ENCODE data around the gene PMM1. TPM values are rescaled to one million over a fixed set of nuclear protein-coding genes. Genes with fewer than 3 reads are reported as not detected.
A peak's percentile ranks its signal among the peaks of the same experiment; 100 is the strongest.

Gene PMM1
- total RNA-seq, 1 experiment from 2014 or later: 26.8 TPM

GRCh38 chr22:41530890-41531714 lies 58.5 kb downstream of the PMM1 start:
- H3K27me3 ChIP-seq (replicated peaks; ENCODE audit: insufficient read depth, low read depth, low read length, poor library complexity): no peaks in the 10 kb centered on the region
- BruUV-seq (replicated peaks): no TSS peak
- no peaks in the 10 kb centered on the region for H3K4me1 ChIP-seq (ENCODE audit: insufficient read depth, low read length, poor library complexity, severe bottlenecking)
- H3K4me3 ChIP-seq (ENCODE audit: low read depth, low read length, poor library complexity, severe bottlenecking): no peak overlapping the region
- H3K36me3 ChIP-seq (ENCODE audit: insufficient read depth, low read length, poor library complexity, severe bottlenecking): peaks cover 83% of the 10 kb centered on the region
- no peak for DNase-seq (ENCODE audit: low spot score)
- ChIA-PET POLR2A (ENCODE audit: low non-redundant PET) (no interaction called here), CTCF (no interaction called here)
- no peak for TF ChIP-seq CTCF (conservative IDR thresholded peaks at IDR 0.05; ENCODE audit: low read depth, low read length)
- TF ChIP-seq EZH2 (IDR thresholded peaks at IDR 0.05; ENCODE audit: borderline replicate concordance, low read depth, low read length, poor library complexity, severe bottlenecking): no peak
- intact Hi-C loops (cut with micrococcal nuclease; ENCODE audit: unreplicated experiment): loop anchor here (5.0 kb wide), 1 partner anchor 129 kb away; no protein-coding TSS in a partner anchor
- H3K27ac ChIP-seq (ENCODE audit: low read depth, low read length, poor library complexity, severe bottlenecking): no peak overlapping the region
- no peaks in the 10 kb centered on the region for H3K9me3 ChIP-seq (ENCODE audit: low read depth, low read length, poor library complexity, severe bottlenecking)

GRCh38 chr22:41528938-41529561 lies 60.6 kb downstream of the PMM1 start:
- ChIA-PET POLR2A (ENCODE audit: low non-redundant PET) (no interaction called here), CTCF (no interaction called here)
- no peaks in the 10 kb centered on the region for H3K9me3 ChIP-seq (ENCODE audit: low read depth, low read length, poor library complexity, severe bottlenecking)
- TF ChIP-seq EZH2 (IDR thresholded peaks at IDR 0.05; ENCODE audit: borderline replicate concordance, low read depth, low read length, poor library complexity, severe bottlenecking): no peak
- DNase-seq (ENCODE audit: low spot score): no peak
- no peak overlapping the region for H3K4me3 ChIP-seq (ENCODE audit: low read depth, low read length, poor library complexity, severe bottlenecking)
- intact Hi-C loops (cut with micrococcal nuclease; ENCODE audit: unreplicated experiment): no loop called here
- no TSS peak for BruUV-seq (replicated peaks)
- peaks cover 91% of the 10 kb centered on the region for H3K36me3 ChIP-seq (ENCODE audit: insufficient read depth, low read length, poor library complexity, severe bottlenecking)
- no peaks in the 10 kb centered on the region for H3K4me1 ChIP-seq (ENCODE audit: insufficient read depth, low read length, poor library complexity, severe bottlenecking)
- H3K27me3 ChIP-seq (replicated peaks; ENCODE audit: insufficient read depth, low read depth, low read length, poor library complexity): no peaks in the 10 kb centered on the region
- H3K27ac ChIP-seq (ENCODE audit: low read depth, low read length, poor library complexity, severe bottlenecking): peak overlapping the region; percentile 8

DNA sequence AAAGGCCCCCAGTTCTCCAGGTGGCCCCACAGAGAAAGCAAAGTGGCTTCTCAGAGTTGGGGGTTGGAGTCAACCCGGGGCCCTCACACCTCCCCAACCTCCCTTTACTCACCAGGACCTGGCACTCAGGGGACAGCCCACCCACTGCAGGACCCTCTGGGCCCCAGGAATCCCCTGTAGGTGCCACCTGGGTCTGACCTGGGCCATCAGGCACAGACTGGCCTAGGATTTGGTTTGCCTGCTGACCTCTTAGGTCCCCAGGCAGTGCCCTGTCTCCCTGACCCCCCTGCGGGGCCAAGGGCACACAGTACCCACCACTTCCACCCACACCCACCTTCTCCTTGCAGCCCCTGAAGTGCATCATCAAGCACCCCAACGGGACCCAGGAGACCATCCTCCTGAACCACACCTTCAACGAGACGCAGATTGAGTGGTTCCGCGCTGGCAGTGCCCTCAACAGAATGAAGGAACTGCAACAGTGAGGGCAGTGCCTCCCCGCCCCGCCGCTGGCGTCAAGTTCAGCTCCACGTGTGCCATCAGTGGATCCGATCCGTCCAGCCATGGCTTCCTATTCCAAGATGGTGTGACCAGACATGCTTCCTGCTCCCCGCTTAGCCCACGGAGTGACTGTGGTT lies 61.4 kb downstream of the PMM1 start:
- POLR2A ChIA-PET (ENCODE audit: low non-redundant PET): no interaction called here
- DNase-seq (ENCODE audit: low spot score): no peak
- H3K9me3 ChIP-seq (ENCODE audit: low read depth, low read length, poor library complexity, severe bottlenecking): no peaks in the 10 kb centered on the region
- peaks cover 92% of the 10 kb centered on the region for H3K36me3 ChIP-seq (ENCODE audit: insufficient read depth, low read length, poor library complexity, severe bottlenecking)
- peak overlapping the region; percentile 18 for H3K27ac ChIP-seq (ENCODE audit: low read depth, low read length, poor library complexity, severe bottlenecking)
- BruUV-seq (replicated peaks): TSS peak; percentile 72
- no peak overlapping the region for H3K4me3 ChIP-seq (ENCODE audit: low read depth, low read length, poor library complexity, severe bottlenecking)
- TF ChIP-seq EZH2 (IDR thresholded peaks at IDR 0.05; ENCODE audit: borderline replicate concordance, low read depth, low read length, poor library complexity, severe bottlenecking) (no peak), CTCF (conservative IDR thresholded peaks at IDR 0.05; ENCODE audit: low read depth, low read length) (no peak)
- intact Hi-C loops (cut with micrococcal nuclease; ENCODE audit: unreplicated experiment): no loop called here
- H3K4me1 ChIP-seq (ENCODE audit: insufficient read depth, low read length, poor library complexity, severe bottlenecking): no peaks in the 10 kb centered on the region
- H3K27me3 ChIP-seq (replicated peaks; ENCODE audit: insufficient read depth, low read depth, low read length, poor library complexity): no peaks in the 10 kb centered on the region
- CTCF ChIA-PET: interaction anchor here (0.7 kb wide), 1 partner anchor 478 kb away, joined by 4 read pairs; no protein-coding TSS in a partner anchor

Other genes starting within 250 kb of the PMM1 start
- gene TEF, start 207.9 kb downstream of the PMM1 start, total RNA-seq (2021): 3.9 and 8.0 TPM in 2 replicates
- 48.1 and 53.8 TPM in 2 replicates for gene TOB2, start 143.0 kb downstream of the PMM1 start, total RNA-seq (2021)
- 72.6 and 85.5 TPM in 2 replicates for gene PHF5A, start 121.1 kb downstream of the PMM1 start, total RNA-seq (2021)
- gene ACO2, start 120.7 kb downstream of the PMM1 start, total RNA-seq (2021): 125 and 127 TPM in 2 replicates
- gene POLR3H, start 45.4 kb downstream of the PMM1 start, total RNA-seq (2021): 79.5 and 92.1 TPM in 2 replicates
- 1.8 and 2.6 TPM in 2 replicates for gene CSDC2, start 28.8 kb downstream of the PMM1 start, total RNA-seq (2021)
- gene DESI1, start 31.2 kb upstream of the PMM1 start, total RNA-seq (2021): 44.0 and 47.6 TPM in 2 replicates
- 545 and 558 TPM in 2 replicates for gene XRCC6, start 31.5 kb upstream of the PMM1 start, total RNA-seq (2021)
- 216 and 223 TPM in 2 replicates for gene SNU13, start 99.0 kb upstream of the PMM1 start, total RNA-seq (2021)
- 0.09 and 0.24 TPM in 2 replicates for gene MEI1, start 109.7 kb upstream of the PMM1 start, total RNA-seq (2021)
- 25.9 and 27.4 TPM in 2 replicates for gene CCDC134, start 210.8 kb upstream of the PMM1 start, total RNA-seq (2021)
- 141 and 162 TPM in 2 replicates for gene SREBF2, start 243.3 kb upstream of the PMM1 start, total RNA-seq (2021)